Omental fat pad (tissue), 4 donors: Measurements from ENCODE around the gene PARP15. TPM values are rescaled to one million over a fixed set of nuclear protein-coding genes. Genes with fewer than 3 reads are reported as not detected.
"Not testable (repeated sequence)": the region's sequence is repeated elsewhere in the genome, so short reads cannot be mapped to it uniquely, and the experiment has no call there.

Experiments
- ATAC-seq: fragments of 150-250 bp; one replicate; pipeline ENCODE4 v1.9.1; 2016; ENCODE audit warnings: mild to moderate bottlenecking, moderate library complexity; ENCODE audit not compliant: low FRiP score
- DNase-seq: peaks from one replicate; pipeline ENCODE4 v3.0.0-alpha.2; 2019; ENCODE audit warnings: low spot score
- CTCF ChIP-seq, 3 donors: fragments of 450-650 bp; IDR thresholded peaks; one replicate each; pipeline ENCODE4 v1.5.1; 2016 to 2017; ENCODE audit warnings: antibody characterized with exemption in 3 of 3, mild to moderate bottlenecking in 3 of 3, moderate library complexity in 2 of 3
- total RNA-seq, 4 donors: library from RNA; depleted of rRNA; stranded (reverse); fragments of >200 nt; gene quantifications; one replicate each; pipeline ENCODE4 v1.1.0, GENCODE V29; 2016

The PARP15 gene
- total RNA-seq, 4 donors from 2014 or later = 3.3 to 6.8 (median 4.2) TPM

DNA sequence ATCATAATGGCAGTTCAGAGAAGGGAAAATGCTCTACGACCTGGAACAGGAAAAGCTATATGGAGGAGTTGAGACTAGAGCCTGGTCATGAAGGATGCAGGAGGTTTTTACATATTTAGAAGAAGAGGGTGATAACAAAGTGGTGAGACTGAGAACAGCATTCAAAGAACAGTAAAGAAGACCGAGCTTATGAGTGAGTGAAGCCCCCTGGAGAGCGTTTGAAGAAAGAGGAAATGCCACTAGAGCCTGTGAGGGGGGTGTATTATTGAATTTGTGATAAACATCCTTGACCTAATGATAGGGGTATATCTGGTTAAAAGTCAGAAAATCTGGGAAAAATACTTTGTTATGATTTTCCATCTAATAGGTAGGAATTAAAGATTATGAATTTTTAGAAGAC, 17.5 kb upstream of the PARP15 start:
- no peak for TF ChIP-seq CTCF (IDR thresholded peaks at IDR 0.05)
- DNase-seq (no peak), ATAC-seq (no peak)

- DNase-seq = no peak
- TF ChIP-seq CTCF (IDR thresholded peaks at IDR 0.05) = no peak
- ATAC-seq = peak; percentile 38
These were observed 16.8 kb upstream of the PARP15 start for GRCh38 chr3:122560680-122561079.

GRCh38 chr3:122562923-122563716, 14.3 kb upstream of the PARP15 start:
- ATAC-seq (no peak), DNase-seq (no peak)
- TF ChIP-seq CTCF (IDR thresholded peaks at IDR 0.05) = no peak

DNA sequence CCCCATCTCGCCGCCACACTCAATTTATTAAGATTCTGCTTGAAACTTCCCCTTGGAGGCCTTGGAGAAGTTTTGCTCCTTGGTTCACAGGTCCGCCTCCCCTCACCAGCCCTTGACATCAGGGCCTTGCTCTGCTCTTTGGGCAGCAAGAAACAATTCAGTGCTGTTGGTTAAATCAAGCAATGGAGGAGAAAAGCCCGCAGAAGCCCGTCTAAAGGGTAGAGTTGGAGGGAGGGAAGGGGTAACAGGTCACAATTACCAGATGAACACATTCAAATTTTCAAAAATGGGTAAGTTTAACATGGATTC, 13.8 kb upstream of the PARP15 start:
- no peak for ATAC-seq
- no peak for DNase-seq
- TF ChIP-seq CTCF (IDR thresholded peaks at IDR 0.05) = no peak

DNA sequence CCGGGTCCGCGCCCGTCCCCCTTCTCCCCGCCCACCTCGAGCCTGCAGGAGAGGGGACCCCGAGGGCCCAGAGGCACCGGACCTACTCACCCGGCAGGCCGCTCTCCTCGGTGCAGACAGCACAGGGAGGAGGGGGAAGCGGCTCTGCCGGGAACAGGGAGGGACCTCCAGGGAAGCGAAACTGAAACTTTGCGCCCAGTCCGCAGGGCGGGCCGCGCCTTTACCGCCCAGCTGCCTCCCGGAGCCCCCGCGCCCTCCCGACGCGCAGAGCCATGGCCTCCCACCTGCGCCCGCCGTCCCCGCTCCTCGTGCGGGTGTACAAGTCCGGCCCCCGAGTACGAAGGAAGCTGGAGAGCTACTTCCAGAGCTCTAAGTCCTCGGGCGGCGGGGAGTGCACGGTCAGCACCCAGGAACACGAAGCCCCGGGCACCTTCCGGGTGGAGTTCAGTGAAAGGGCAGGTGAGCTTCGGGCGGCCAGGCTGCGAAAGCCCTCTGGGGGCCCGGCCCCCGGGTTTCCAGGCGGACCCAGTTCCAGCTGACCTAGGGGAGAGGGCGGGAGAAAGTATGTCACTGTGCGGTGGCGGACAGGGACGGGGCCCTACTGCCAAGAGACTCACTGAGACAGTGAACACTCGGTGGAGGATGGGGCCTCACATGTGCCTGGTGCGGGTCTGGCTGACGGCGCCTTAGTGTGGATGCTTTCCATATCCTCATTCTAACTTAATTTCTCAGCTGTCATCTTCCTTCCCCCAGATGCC, 13.1 kb upstream of the PARP15 start, which contains the start of the genes DTX3L and PARP9:
Gene DTX3L (plus strand): TSS at position 184 of the 758 bp plus-strand sequence. CDS start 89 bp downstream, at position 273.
Gene PARP9 (minus strand): TSS at position 146 of the 758 bp plus-strand sequence. CDS start 4,680 bp downstream, outside the sequence.
- TF ChIP-seq CTCF (IDR thresholded peaks at IDR 0.05) = no peak
- DNase-seq (peak; percentile 45), ATAC-seq (peak; percentile 98)

- not testable (repeated sequence) for ATAC-seq, DNase-seq
These were observed 9.3 kb upstream of the PARP15 start for GRCh38 chr3:122568131-122568530.

GRCh38 chr3:122568755-122569154, 8.7 kb upstream of the PARP15 start:
- DNase-seq (no peak), ATAC-seq (no peak)
- no peak for TF ChIP-seq CTCF (IDR thresholded peaks at IDR 0.05)
